Lung (tissue), 12 donors: ENCODE data around the gene HECW1. TPM values are rescaled to one million over a fixed set of nuclear protein-coding genes. Genes with fewer than 3 reads are reported as not detected.

Experiments
- ATAC-seq: fragments of 200-7000 bp; cut with Tn5 transposase; one replicate; pipeline ENCODE4 v1.9.1; 2020; ENCODE audit warnings: moderate number of reproducible peaks; ENCODE audit not compliant: insufficient read depth, low FRiP score
- DNase-seq, 3 donors: peaks; one replicate each; pipeline ENCODE4 v3.0.0-alpha.2; 2013 to 2017
- H3K27ac ChIP-seq, 2 donors: one replicate each; pipeline ENCODE4 v1.5.1; 2013; ENCODE audit warnings: mild to moderate bottlenecking in 2 of 2, moderate library complexity in 2 of 2, control low read depth in 1 of 2, inconsistent platforms in 1 of 2, low read depth in 1 of 2, low read length in 1 of 2
- H3K27me3 ChIP-seq, 3 donors: one replicate each; pipeline ENCODE4 v1.5.1; 2013; ENCODE audit warnings: low read length in 2 of 3; ENCODE audit not compliant: control insufficient read depth in 3 of 3, insufficient read depth in 3 of 3
- H3K36me3 ChIP-seq, 4 donors: one replicate each; pipeline ENCODE4 v1.5.1; 2013; ENCODE audit warnings: low read length in 4 of 4, mild to moderate bottlenecking in 1 of 4, moderate library complexity in 1 of 4; ENCODE audit not compliant: control insufficient read depth in 4 of 4, insufficient read depth in 4 of 4
- H3K4me1 ChIP-seq, 5 donors: one replicate each; pipeline ENCODE4 v1.5.1; 2013; ENCODE audit warnings: low read length in 5 of 5, mild to moderate bottlenecking in 2 of 5, moderate library complexity in 1 of 5; ENCODE audit not compliant: control insufficient read depth in 5 of 5, insufficient read depth in 5 of 5
- H3K4me3 ChIP-seq: one replicate; pipeline ENCODE4 v1.5.1; 2013; ENCODE audit warnings: mild to moderate bottlenecking, control low read depth, moderate library complexity
- H3K9ac ChIP-seq, 2 donors: one replicate each; pipeline ENCODE4 v1.5.1; 2013; ENCODE audit warnings: low read length in 2 of 2, control low read depth in 1 of 2; ENCODE audit not compliant: insufficient read depth in 1 of 2
- H3K9me3 ChIP-seq, 4 donors: one replicate each; pipeline ENCODE4 v1.5.1; 2013; ENCODE audit warnings: low read length in 3 of 4, mild to moderate bottlenecking in 1 of 4, moderate library complexity in 1 of 4; ENCODE audit not compliant: control insufficient read depth in 4 of 4, insufficient read depth in 3 of 4
- WGBS, 2 donors: extraction: QIAGEN DNeasy Blood & Tissue Kit; methylation state at CpG; one replicate each; pipeline ENCODE4 v1.1.7; 2013; 5-methylcytosine and 5-hydroxymethylcytosine counted together
- polyA plus RNA-seq, 2 donors: library from polyadenylated mRNA; stranded (reverse); fragments of 200-250 nt; gene quantifications; one replicate each; pipeline ENCODE4 v1.2.1, GENCODE V29; 2013
- total RNA-seq, 2 donors: library from RNA; depleted of rRNA in 1 of 2; stranded (reverse); fragments of >200 nt in 1 of 2; gene quantifications; one replicate each; pipeline ENCODE4 v1.2.1, GENCODE V29; 2014 to 2021
- TF ChIP-seq, protein P1 (sequence below): IDR thresholded peaks from 2 replicates; pipeline ENCODE4 v1.5.1; 2012; ENCODE audit warnings: mild to moderate bottlenecking; ENCODE audit errors: control extremely low read depth, extremely low read depth
- donor health status: control.
- donor health status: control.
- donor health status: Bipolar disorder and iron deficiency.
- donor health status: healthy.
- donor health status: DM: yes; HTN: yes; CAD: no.

Gene HECW1
- total and polyA plus RNA-seq, 4 donors: 0.05 to 0.21 (median 0.13) TPM

DNA sequence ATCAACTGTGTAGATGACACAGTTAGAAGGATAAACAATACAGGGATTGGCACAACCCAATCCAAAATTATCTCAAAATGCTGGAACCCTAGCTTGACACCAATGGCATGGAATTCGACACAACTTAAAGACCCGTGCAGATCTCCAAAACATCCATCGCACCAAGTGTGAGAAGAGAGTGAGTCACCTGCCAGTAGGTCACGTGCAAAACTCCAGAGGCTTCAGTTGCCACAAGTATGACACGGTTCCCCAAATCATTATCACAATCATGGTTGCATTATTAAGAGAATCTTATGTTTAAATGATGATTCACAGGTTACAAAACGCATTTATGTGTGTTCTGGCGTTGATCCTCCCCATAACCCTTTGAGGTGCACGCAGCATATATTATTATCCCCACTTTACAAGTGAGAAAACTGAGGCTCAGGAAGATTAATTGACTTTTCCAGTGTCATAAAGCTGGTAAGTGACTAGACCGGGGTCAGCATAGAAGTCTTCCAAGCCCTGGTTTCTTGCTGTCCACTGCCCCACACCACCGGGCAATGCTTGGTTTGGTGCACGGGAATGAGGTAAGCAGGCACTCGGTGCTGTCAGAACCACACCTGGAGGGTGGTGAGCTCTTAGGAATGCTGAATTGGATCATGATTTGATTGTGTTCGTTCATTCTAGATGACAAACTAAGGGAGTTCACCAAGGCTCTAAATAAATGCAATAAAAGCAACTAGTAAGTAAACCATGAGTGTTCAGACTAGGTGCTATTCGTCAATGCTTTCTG is 446.9 kb downstream of the HECW1 start:
- no peaks in the 10 kb centered on the region for H3K9me3 ChIP-seq
- no peaks in the 10 kb centered on the region for H3K27me3 ChIP-seq
- H3K4me1 ChIP-seq: peaks cover 0 to 2% (median 0%) of the 10 kb centered on the region in 5 donors
- TF ChIP-seq, protein P1, sequence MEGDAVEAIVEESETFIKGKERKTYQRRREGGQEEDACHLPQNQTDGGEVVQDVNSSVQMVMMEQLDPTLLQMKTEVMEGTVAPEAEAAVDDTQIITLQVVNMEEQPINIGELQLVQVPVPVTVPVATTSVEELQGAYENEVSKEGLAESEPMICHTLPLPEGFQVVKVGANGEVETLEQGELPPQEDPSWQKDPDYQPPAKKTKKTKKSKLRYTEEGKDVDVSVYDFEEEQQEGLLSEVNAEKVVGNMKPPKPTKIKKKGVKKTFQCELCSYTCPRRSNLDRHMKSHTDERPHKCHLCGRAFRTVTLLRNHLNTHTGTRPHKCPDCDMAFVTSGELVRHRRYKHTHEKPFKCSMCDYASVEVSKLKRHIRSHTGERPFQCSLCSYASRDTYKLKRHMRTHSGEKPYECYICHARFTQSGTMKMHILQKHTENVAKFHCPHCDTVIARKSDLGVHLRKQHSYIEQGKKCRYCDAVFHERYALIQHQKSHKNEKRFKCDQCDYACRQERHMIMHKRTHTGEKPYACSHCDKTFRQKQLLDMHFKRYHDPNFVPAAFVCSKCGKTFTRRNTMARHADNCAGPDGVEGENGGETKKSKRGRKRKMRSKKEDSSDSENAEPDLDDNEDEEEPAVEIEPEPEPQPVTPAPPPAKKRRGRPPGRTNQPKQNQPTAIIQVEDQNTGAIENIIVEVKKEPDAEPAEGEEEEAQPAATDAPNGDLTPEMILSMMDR: no peak
- no peak overlapping the region for H3K27ac ChIP-seq
- no peak for ATAC-seq
- no peak overlapping the region for H3K9ac ChIP-seq
- DNase-seq: no peak
- 93 to 94% methylated on average over 14 of the region's 14 CpGs for WGBS, 2 donors
- no peaks in the 10 kb centered on the region for H3K36me3 ChIP-seq
- no peak overlapping the region for H3K4me3 ChIP-seq

DNA sequence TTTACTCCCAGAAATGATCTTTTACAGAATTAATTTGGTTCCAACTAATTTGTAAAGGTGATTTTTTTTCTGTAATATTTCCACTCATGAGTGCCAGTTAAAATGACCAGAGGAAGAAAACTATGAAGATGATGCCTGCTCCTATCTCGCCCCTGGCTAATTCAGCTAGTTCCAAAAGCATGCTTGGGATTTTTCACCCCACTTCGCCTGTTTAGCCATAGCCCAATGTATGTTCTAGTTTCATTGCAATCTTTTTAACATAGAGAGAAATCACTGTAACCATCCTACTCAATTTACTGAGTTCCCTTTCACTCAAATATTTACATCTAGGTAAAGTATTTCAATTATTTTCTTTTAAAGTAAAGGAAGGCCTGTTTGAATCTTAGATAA is 447.5 kb downstream of the HECW1 start:
- no peak for ATAC-seq

GRCh38 chr7:43560742-43561330 is 448.4 kb downstream of the HECW1 start:
- 90 to 95% methylated on average over 7 of the region's 7 CpGs for WGBS, 2 donors
- TF ChIP-seq, protein P1: no peak
- no peaks in the 10 kb centered on the region for H3K36me3 ChIP-seq
- H3K9me3 ChIP-seq: no peaks in the 10 kb centered on the region
- H3K27ac ChIP-seq: no peak overlapping the region
- no peak overlapping the region for H3K9ac ChIP-seq
- ATAC-seq (no peak), DNase-seq (no peak)
- H3K27me3 ChIP-seq: no peaks in the 10 kb centered on the region
- no peak overlapping the region for H3K4me3 ChIP-seq
- H3K4me1 ChIP-seq: no peaks in the 10 kb centered on the region

More for the DNA sequence above, 447.5 kb downstream of the HECW1 start:
- Histone ChIP-seq H3K27ac (no peak overlapping the region), H3K36me3 (no peaks in the 10 kb centered on the region), H3K4me1 (no peaks in the 10 kb centered on the region), H3K27me3 (no peaks in the 10 kb centered on the region), H3K9ac (no peak overlapping the region), H3K9me3 (no peaks in the 10 kb centered on the region), H3K4me3 (no peak overlapping the region)
- no peak for DNase-seq
- TF ChIP-seq, protein P1: no peak
- 88 to 98% methylated on average over 2 of the region's 2 CpGs for WGBS, 2 donors
